Adrenal gland (tissue), 12 donors: ENCODE measurements around the gene CYP2E1. TPM values are rescaled to one million over a fixed set of nuclear protein-coding genes. Genes with fewer than 3 reads are reported as not detected.

ENCODE experiments used
- DNase-seq, 7 donors: peaks; one replicate each; pipeline ENCODE4 v3.0.0-alpha.2; 2019 to 2020
- H3K27ac ChIP-seq, 5 donors: fragments of 200-600 bp; sonication (generic) in 4 of 5; 1 replicate in 3 of 5; 2 replicates in 2 of 5; pipeline versions ENCODE4 v1.5.1 to v1.8.0; 2016 to 2020; ENCODE audit warnings: mild to moderate bottlenecking in 1 of 5
- H3K27me3 ChIP-seq: fragments of 200-600 bp; 2 replicates; pipeline ENCODE4 v1.8.0; 2021
- H3K36me3 ChIP-seq, 2 donors: fragments of 200-600 bp; replicated peaks in 1 of 2; 1 replicate in 1 of 2; 2 replicates in 1 of 2; pipeline versions ENCODE4 v1.5.1 to v1.8.0; 2018 to 2022
- H3K4me1 ChIP-seq, 2 donors: fragments of 200-600 bp; replicated peaks in 1 of 2; 1 replicate in 1 of 2; 2 replicates in 1 of 2; pipeline versions ENCODE4 v1.5.1 to v1.8.0; 2018 to 2021
- H3K4me3 ChIP-seq, 4 donors: fragments of 200-600 bp; sonication (generic) in 3 of 4; one replicate each; pipeline ENCODE4 v1.5.1; 2016 to 2018
- H3K9me3 ChIP-seq, 3 donors: fragments of 200-600 bp; sonication (generic) in 1 of 3; replicated peaks in 1 of 3; 1 replicate in 2 of 3; 2 replicates in 1 of 3; pipeline versions ENCODE4 v1.5.1 to v1.8.0; 2016 to 2021
- CTCF ChIP-seq, 6 experiments: fragments of 450-650 bp in 4 of 6; fragments of 200-600 bp in 2 of 6; sonication (generic) in 1 of 6; IDR thresholded peaks; 1 replicate in 5 of 6; 2 replicates in 1 of 6; pipeline versions ENCODE4 v1.5.1 to v1.8.0; 2016 to 2021; ENCODE audit warnings: antibody characterized with exemption in 6 of 6, mild to moderate bottlenecking in 2 of 6, moderate library complexity in 1 of 6
- POLR2A ChIP-seq, 2 donors: fragments of 450-650 bp; IDR thresholded peaks; one replicate each; pipeline ENCODE4 v1.6.1; 2017; ENCODE audit warnings: antibody characterized with exemption in 2 of 2, mild to moderate bottlenecking in 2 of 2, moderate library complexity in 1 of 2
- WGBS, 4 donors: extraction: QIAGEN DNeasy Blood & Tissue Kit in 2 of 4; methylation state at CpG; one replicate each; pipeline versions ENCODE4 v1.1.5 to v1.1.7; 2013 to 2017; 5-methylcytosine and 5-hydroxymethylcytosine counted together
- intact Hi-C, 2 donors: fragments of 100-400 bp; cut with DNase I; formaldehyde crosslinking; loops; one replicate each; pipeline versions ENCODE4 v1.14.1 to v1.15.0; 2022 to 2023
- polyA plus RNA-seq, 3 donors: library from polyadenylated mRNA; stranded (reverse); fragments of 200-250 nt in 2 of 3; fragments of 350-450 nt in 1 of 3; fragmentation: Illumina TruSeq in 1 of 3; extraction: RNeasy Lipid Tissue Mini Kit (QIAGEN cat#74804) in 1 of 3; gene quantifications; one replicate each; pipeline ENCODE4 v1.2.3, GENCODE V29; 2013 to 2014
- total RNA-seq, 9 donors: library from RNA; depleted of rRNA in 4 of 9; stranded (reverse); fragments of >200 nt in 4 of 9; fragments of 120-200 nt in 1 of 9; fragmentation: NEBNext Ultra II Directional in 1 of 9; extraction: Animal tissue kit (Norgen Biotek cat#: 25700) in 1 of 9; gene quantifications; one replicate each; pipeline versions ENCODE4 v1.1.0 to v1.2.4, GENCODE V29; 2013 to 2023
- donor health status: healthy with polysubstance abuse.
- donor health status: Bipolar disorder and iron deficiency.
- donor health status: DM: yes; HTN: yes; CAD: no.
- donor health status: DM: no; HTN: no; CAD: no.
- donor health status: DM: no; HTN: no; CAD: no.
- donor health status: DM: yes; HTN: yes; CAD: no.

The CYP2E1 gene
- total and polyA plus RNA-seq, 12 donors, result 0.17 to 8.1 (median 2.4) TPM; not detected in 1

DNA sequence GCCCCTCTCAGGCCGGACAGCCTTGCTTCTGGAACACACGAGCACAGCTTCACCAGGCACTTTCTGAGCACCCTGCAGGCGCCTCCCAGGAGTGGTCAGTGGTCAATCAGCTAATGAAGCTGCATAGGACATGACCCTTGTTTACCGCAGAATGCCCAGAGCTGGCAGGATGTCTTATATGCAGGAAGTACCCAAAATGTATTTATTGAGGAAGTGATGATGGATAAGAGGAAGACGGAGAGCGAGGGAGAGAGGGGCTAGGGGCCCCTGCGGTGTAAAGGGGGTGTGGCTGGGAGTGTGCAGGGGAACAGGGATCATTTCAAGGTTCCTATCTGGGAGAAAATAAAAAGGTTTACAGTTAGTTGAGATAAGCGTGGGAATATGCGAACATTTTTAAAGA, 3.3 kb downstream of the CYP2E1 start:
- no peaks in the 10 kb centered on the region for H3K36me3 ChIP-seq
- H3K27me3 ChIP-seq, result peaks cover 66% of the 10 kb centered on the region
- H3K4me3 ChIP-seq, result no peak overlapping the region
- WGBS, 4 donors, result 49 to 57% (median 50%) methylated on average over 8 to 9 of the region's 9 CpGs
- intact Hi-C loops, result no loop called here
- no peaks in the 10 kb centered on the region for H3K4me1 ChIP-seq
- no peak overlapping the region for H3K27ac ChIP-seq
- TF ChIP-seq POLR2A (IDR thresholded peaks at IDR 0.05) (no peak), CTCF (IDR thresholded peaks at IDR 0.05) (no peak)
- H3K9me3 ChIP-seq, result no peaks in the 10 kb centered on the region
- DNase-seq, result no peak

- Histone ChIP-seq H3K27me3 (peaks cover 48% of the 10 kb centered on the region), H3K36me3 (no peaks in the 10 kb centered on the region), H3K27ac (no peak overlapping the region), H3K4me3 (no peak overlapping the region), H3K4me1 (no peaks in the 10 kb centered on the region), H3K9me3 (no peaks in the 10 kb centered on the region)
- TF ChIP-seq CTCF (IDR thresholded peaks at IDR 0.05) (no peak), POLR2A (IDR thresholded peaks at IDR 0.05) (no peak)
- intact Hi-C loops, result no loop called here
- no peak for DNase-seq
- 72 to 84% (median 81%) methylated on average over 5 to 7 of the region's 7 CpGs for WGBS, 4 donors
Observed at GRCh38 chr10:133532871-133533270, 5.7 kb downstream of the CYP2E1 start.

GRCh38 chr10:133534417-133534816, 7.3 kb downstream of the CYP2E1 start:
- no peaks in the 10 kb centered on the region for H3K36me3 ChIP-seq
- no peak overlapping the region for H3K4me3 ChIP-seq
- intact Hi-C loops, result no loop called here
- 67 to 82% (median 81%) methylated on average over 5 to 7 of the region's 7 CpGs for WGBS, 4 donors
- no peak overlapping the region for H3K27ac ChIP-seq
- H3K27me3 ChIP-seq, result peaks cover 33% of the 10 kb centered on the region
- no peak for DNase-seq
- no peaks in the 10 kb centered on the region for H3K4me1 ChIP-seq
- no peaks in the 10 kb centered on the region for H3K9me3 ChIP-seq
- TF ChIP-seq CTCF (IDR thresholded peaks at IDR 0.05) (no peak), POLR2A (IDR thresholded peaks at IDR 0.05) (no peak)

- intact Hi-C loops, result no loop called here
- DNase-seq, result no peak
- H3K4me1 ChIP-seq, result no peaks in the 10 kb centered on the region
- H3K4me3 ChIP-seq, result no peak overlapping the region
- no peaks in the 10 kb centered on the region for H3K9me3 ChIP-seq
- WGBS, 4 donors, result 42 to 62% (median 48%) methylated on average over 3 to 4 of the region's 4 CpGs
- no peaks in the 10 kb centered on the region for H3K36me3 ChIP-seq
- no peak overlapping the region for H3K27ac ChIP-seq
- H3K27me3 ChIP-seq, result peaks cover 15% of the 10 kb centered on the region
- TF ChIP-seq POLR2A (IDR thresholded peaks at IDR 0.05) (no peak), CTCF (IDR thresholded peaks at IDR 0.05) (no peak)
Observed at GRCh38 chr10:133536198-133536597, 9.0 kb downstream of the CYP2E1 start.
